Activated CD4-positive, alpha-beta T cell treated with anti-CD3 and anti-CD28 coated beads, Interleukin-2, amount 50 U/mL, for 1 hour (primary cell): ENCODE measurements around the gene BLOC1S6.

Experiments
- DNase-seq: peaks from one replicate; pipeline ENCODE4 v3.0.0-alpha.2; 2020

Gene BLOC1S6

GRCh38 chr15:45588219-45588875, 1.2 kb downstream of the BLOC1S6 start:
- no peak for DNase-seq

- no peak for DNase-seq
Measured at GRCh38 chr15:45589256-45589655, 2.1 kb downstream of the BLOC1S6 start.

GRCh38 chr15:45594319-45594718, 7.1 kb downstream of the BLOC1S6 start:
- DNase-seq, result no peak

DNA sequence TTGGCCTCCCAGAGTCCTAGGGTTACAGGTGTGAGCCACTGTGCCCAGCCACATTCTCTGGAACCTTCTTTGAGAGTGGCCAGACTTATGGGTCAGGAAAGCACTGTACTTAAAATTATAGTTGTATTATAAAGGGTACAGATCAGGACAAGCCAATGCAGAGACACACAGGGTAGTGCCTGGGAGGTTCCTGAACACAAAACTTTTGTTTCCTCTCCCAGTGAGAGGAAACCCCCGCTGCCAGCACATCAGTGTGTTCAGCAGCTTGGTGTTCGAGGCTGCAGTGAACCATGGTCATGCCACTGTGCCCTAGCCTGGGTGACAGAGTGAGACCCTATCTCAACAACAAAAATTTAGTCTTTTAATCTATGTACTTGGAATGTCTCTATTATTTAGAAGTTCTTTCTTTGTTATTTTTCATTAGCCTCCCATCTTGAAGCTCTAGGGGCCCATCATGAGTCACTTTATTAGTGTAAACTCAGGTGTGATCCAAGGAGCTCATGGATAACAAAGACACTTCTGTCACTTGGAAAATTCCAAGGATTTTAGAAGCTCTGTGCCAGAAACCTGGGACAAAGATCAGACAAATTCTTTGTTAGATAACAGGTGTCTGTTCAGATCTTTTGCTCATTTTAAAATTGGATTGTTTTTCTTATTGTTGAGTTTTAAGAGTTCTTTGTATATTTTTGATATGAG, 7.8 kb downstream of the BLOC1S6 start:
- DNase-seq, result no peak

DNA sequence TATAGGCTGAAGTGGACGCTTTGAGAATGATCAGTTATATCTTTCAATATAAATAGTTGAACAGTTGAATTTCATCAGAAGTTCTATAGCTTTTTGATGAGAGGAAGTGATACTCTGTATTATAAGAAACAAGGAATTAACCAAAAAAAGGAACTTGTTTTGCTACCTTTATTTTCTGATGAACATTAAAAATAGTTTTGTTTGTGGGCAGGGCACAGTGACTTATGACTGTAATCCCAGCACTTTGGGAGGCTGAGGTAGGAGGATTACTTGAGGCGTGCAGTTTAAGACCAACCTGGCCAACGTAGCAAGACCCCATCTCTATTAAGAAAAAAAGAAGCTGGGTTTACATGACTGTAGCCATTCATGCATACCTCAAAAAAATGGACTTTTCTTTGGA, 16.7 kb downstream of the BLOC1S6 start:
- no peak for DNase-seq

- no peak for DNase-seq
Measured at GRCh38 chr15:45604326-45604725, 17.1 kb downstream of the BLOC1S6 start.

DNA sequence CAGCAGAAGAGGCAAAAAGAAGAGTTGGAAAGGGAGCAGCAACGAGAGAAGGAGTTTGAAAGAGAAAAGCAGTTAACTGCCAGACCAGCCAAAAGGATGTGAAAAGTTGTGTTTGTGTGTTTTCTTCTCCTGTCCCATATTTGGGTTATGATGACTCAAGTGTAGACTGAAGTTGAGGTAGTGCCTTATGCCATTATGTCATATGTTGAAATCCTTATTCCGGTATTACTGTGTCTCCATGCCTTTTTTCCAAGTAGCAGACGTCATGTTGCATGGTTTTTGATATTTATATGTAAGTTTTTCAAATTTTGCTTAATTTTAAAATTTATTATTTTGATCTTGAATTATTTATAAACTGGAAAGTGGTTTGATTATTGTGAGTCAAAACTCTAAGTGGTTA, 19.2 kb downstream of the BLOC1S6 start:
- DNase-seq, result no peak

DNA sequence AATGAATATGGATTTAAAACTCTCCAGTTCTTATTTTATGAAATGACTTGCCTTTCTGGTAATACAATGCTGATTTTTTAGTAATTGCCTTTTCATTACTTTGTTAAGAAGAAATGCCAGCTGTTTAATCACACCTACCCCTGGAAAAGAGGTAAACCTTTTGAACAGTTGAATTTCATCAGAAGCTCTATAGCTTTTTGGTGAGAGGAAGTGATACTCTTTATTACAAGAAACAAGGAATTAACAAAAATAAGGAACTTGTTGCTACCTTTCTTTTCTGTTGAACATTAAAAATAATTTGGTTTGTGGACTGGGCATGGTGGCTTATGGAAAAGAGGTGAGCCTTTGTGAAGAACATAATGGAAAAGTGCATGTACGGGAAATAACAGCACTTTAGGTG, 19.7 kb downstream of the BLOC1S6 start:
- DNase-seq, result no peak

DNA sequence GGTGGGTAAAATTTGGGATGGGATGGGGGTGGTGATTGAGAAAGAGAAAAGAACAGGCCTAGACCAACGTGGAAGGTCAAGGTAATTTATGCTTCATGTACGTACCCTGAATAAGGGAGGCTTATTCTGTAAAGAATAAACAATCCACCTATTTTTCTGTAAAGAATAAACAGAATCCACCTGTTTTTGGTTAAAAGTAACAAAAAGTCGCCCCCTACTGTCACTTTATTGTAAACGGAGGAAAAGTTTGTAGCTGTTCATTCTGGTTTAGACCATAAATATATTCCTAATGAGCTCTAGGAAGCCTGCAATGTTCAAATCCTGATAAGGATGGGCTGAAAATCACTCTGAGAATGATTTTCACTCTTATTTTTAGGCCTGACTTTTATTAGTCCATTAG, 24.1 kb downstream of the BLOC1S6 start:
- no peak for DNase-seq

DNA sequence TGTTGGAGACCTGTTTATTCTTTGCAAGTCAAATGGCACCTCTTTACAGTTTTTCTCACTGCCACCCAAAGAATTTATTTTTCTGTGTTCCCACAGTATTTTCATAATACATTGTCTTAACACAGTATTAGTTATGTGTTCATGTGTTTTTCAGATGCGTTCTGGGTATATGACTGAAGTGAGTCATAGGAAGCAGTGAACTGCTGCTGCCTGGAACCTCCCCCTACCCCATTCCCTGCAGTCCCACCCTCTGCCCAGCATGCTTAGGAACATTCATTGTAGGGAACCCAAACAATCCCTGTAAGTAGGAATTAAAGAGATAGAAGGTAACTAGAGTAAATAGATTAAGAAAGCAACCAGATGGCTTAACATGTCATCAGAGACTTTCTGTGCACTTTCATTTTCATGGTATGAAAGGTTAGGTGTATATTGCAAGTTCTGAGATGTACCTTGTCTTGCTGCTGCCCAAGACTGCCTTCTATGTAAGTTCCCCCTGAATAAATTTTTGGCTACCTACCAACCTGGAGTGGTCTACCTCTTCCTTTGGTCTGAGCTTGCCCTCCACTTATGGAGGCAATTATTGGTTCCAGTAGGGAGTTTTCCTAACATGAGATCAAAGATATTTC, 25.7 kb downstream of the BLOC1S6 start:
- no peak for DNase-seq

- no peak for DNase-seq
Measured at GRCh38 chr15:45616901-45617323, 29.7 kb downstream of the BLOC1S6 start.

DNA sequence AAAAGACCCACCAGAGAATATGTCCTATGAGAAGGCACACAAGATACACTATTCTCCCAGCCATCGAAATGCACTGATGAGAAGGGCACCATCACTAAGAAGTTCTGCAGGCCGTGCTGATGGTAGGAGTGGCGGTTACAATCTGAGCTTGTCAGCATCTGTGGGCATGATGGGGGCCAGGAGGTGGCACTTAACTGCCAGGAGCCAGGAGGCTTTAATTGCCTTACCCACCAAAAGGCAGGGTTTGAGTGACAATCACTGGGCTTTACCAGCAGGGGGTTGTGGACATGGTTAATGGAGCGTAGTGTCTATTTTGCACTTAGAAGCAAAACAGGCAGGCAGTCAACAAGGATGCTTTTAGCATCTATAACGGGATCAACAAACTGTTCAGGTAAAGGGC, 31.6 kb downstream of the BLOC1S6 start:
- DNase-seq, result no peak

- no peak for DNase-seq
Measured at GRCh38 chr15:45628136-45628535, 41.0 kb downstream of the BLOC1S6 start.

DNA sequence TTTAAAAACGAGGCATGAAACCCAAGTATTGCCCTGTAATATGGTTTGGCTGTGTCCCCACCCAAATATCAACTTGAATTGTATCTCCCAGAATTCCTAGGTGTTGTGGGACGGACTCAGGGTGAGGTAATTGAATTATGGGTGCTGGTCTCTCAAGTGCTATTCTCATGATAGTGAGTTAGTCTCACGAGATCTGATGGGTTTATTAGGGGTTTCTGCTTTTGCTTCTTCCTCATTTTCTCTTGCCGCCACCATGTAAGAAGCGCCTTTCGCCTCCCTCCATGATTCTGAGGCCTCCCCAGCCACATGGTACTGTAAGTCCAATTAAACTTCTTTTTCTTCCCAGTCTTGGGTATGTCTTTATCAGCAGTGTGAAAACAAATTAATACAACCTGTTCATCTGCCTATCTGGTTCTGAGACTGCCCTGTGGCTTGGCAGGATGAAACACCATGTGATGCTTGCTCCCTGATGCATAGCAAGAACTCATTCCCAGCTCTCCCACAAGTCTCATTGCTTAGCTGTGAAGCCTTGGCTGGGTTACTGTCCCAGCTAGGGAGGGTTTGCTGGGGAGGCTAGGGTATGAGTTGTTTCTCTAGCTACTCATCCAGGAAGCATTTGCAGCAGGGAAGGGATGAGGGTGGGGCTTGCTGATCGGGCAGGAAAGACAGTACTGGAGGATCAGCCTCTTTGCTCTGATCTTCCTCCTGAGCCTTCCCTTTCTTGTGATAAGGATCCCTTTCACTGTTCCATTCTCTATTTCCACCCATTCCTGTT, 43.9 kb downstream of the BLOC1S6 start:
- DNase-seq, result no peak

DNA sequence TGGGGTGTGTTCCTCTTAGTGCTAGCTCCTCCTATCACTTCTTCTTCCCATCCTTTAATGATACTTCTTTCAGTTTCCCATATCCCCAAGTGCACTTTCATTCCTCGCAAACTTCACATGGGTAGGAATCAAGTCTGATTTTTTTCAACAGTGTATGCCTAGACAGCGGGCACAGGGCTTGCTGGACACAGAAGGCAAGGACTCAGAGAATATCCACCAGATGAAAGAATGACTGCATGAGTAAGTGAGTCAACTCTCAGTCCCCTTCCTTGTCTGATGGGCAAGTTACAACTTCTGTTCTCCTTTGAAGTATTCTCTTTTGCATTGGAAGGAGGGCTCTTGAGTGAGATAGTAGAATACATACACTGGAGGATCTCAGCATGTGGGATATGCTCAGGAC, 44.6 kb downstream of the BLOC1S6 start:
- no peak for DNase-seq

GRCh38 chr15:45634432-45635190, 47.4 kb downstream of the BLOC1S6 start, which contains the start of gene SQOR:
Gene SQOR (plus strand): TSS chr15:45635029. CDS start chr15:45658924, 23,895 bp downstream.
- DNase-seq, result peak; percentile 60

DNA sequence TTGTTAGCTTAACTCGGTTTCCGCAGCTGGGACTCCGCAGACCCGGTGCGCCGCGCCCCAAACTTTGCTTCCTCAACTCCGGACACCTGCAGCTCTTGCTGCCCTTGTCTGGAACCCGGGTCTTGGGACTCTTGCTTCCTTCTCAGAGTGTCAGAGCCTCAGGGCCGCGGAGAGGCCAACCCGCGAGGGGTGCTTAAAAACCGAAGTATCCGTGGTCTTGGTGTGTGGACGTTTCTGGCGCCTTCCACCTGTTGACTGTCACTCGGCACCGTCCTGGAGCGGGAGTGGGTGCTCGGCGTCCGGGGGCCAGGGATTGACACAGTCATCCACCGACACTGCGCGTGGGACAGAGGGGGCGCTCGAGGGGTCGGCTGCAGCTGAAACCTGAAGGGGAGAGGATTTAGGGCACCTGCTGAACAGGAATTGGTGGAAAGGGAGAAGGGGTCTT, 48.0 kb downstream of the BLOC1S6 start:
- peak; percentile 62 for DNase-seq

- DNase-seq, result no peak
Measured at GRCh38 chr15:45635763-45636292, 48.6 kb downstream of the BLOC1S6 start.

- DNase-seq, result no peak
Measured at GRCh38 chr15:45637141-45637540, 50.0 kb downstream of the BLOC1S6 start.

DNA sequence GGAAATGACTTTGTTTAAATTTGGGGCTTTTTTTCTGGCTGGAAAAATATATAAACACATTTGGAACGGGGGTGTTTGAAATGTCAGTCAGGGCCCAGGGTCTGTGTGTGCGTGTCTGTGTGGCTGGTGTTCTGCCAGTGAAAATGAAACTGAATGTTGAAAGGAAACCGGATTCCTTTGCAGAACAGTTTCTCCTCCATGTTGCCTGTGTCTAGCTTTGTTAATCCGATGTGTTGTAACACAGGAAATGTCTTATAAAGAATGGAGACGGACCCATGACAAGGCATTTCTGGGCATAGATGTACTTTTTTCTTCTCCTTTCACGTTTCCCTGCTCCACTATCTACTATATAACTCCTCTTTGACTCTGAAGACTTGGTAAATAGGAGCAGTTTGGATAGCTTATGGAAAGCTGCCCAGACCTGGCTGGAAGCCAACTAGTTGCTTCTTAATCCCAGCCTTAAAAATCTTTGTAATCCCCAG, 50.4 kb downstream of the BLOC1S6 start:
- peak; percentile 23 for DNase-seq

GRCh38 chr15:45640616-45641015, 53.4 kb downstream of the BLOC1S6 start:
- no peak for DNase-seq

- DNase-seq, result no peak
Measured at GRCh38 chr15:45641374-45641781, 54.2 kb downstream of the BLOC1S6 start.
